WTC11 (cell line): ENCODE data around the gene ABHD17B. TPM values are rescaled to one million over a fixed set of nuclear protein-coding genes. Genes with fewer than 3 reads are reported as not detected.
A peak's percentile ranks its signal among the peaks of the same experiment; 100 is the strongest.
"Not testable (repeated sequence)": the region's sequence is repeated elsewhere in the genome, so short reads cannot be mapped to it uniquely, and the experiment has no call there.

Source experiments
- ATAC-seq: fragments of 200-7000 bp; cut with Tn5 transposase; 2 replicates; pipeline ENCODE4 v1.10.0; 2021; ENCODE audit warnings: mild to moderate bottlenecking, moderate library complexity
- CTCF ChIA-PET: fragments of 300-600 bp; sonication (Branson Sonifier 250); formaldehyde crosslinking; loops from one replicate; lab custom pipeline; 2021; ENCODE audit warnings: antibody characterized with exemption; lab: Charles Lee
- POLR2A ChIA-PET: fragments of 350-600 bp; sonication (Branson Sonifier 250); formaldehyde crosslinking; loops from one replicate; lab custom pipeline; 2021; ENCODE audit warnings: antibody characterized with exemption; lab: Charles Lee
- DNase-seq: peaks from one replicate; pipeline ENCODE4 v3.0.0; 2021; ENCODE audit warnings: low spot score
- H3K27ac Mint-ChIP-seq: 2 replicates; pipeline ENCODE4 v1.8.0; 2021; ENCODE audit warnings: mixed read lengths
- H3K27me3 Mint-ChIP-seq: 2 replicates; pipeline ENCODE4 v1.8.0; 2021; ENCODE audit warnings: low read depth, mild to moderate bottlenecking, moderate library complexity, mixed read lengths
- H3K36me3 Mint-ChIP-seq: 2 replicates; pipeline ENCODE4 v1.8.0; 2021; ENCODE audit warnings: mixed read lengths
- H3K4me1 Mint-ChIP-seq: 2 replicates; pipeline ENCODE4 v1.8.0; 2022; ENCODE audit warnings: mixed read lengths
- H3K4me3 Mint-ChIP-seq: 2 replicates; pipeline ENCODE4 v1.8.0; 2021; ENCODE audit warnings: mild to moderate bottlenecking, moderate library complexity, mixed read lengths
- H3K9me3 Mint-ChIP-seq: 2 replicates; pipeline ENCODE4 v1.8.0; 2021; ENCODE audit warnings: mixed read lengths
- CBFB ChIP-seq: sonication (generic); formaldehyde crosslinking; IDR thresholded peaks from 2 replicates; pipeline ENCODE4 v1.8.1; 2022; ENCODE audit warnings: mild to moderate bottlenecking, low read depth, missing genetic modification reagents
- CREB1 ChIP-seq: sonication (generic); formaldehyde crosslinking; IDR thresholded peaks from 2 replicates; pipeline ENCODE4 v1.8.0; 2023; ENCODE audit warnings: mild to moderate bottlenecking, missing genetic modification reagents
- ELF4 ChIP-seq: sonication (generic); formaldehyde crosslinking; IDR thresholded peaks from 2 replicates; pipeline ENCODE4 v1.8.1; 2022; ENCODE audit warnings: low read depth, mild to moderate bottlenecking, moderate library complexity, missing genetic modification reagents
- EMX1 ChIP-seq: fragments of 250-450 bp; sonication (Bioruptor Pico); IDR thresholded peaks from 2 replicates; pipeline ENCODE4 v1.8.0; 2021; ENCODE audit warnings: mild to moderate bottlenecking
- ETV6 ChIP-seq: sonication (generic); formaldehyde crosslinking; IDR thresholded peaks from 2 replicates; pipeline ENCODE4 v1.8.1; 2022; ENCODE audit warnings: mild to moderate bottlenecking, missing genetic modification reagents
- FOXK1 ChIP-seq: sonication (generic); formaldehyde crosslinking; IDR thresholded peaks from 2 replicates; pipeline ENCODE4 v1.8.0; 2022; ENCODE audit warnings: mild to moderate bottlenecking, moderate library complexity, missing genetic modification reagents
- HMGA2 ChIP-seq: fragments of 250-450 bp; sonication (Bioruptor Pico); IDR thresholded peaks from 2 replicates; pipeline ENCODE4 v1.4.0; 2021; ENCODE audit warnings: mild to moderate bottlenecking, moderate library complexity
- IRF2 ChIP-seq: sonication (generic); formaldehyde crosslinking; IDR thresholded peaks from 2 replicates; pipeline ENCODE4 v1.8.0; 2022; ENCODE audit warnings: low read depth, missing genetic modification reagents, borderline replicate concordance
- OVOL2 ChIP-seq: fragments of 250-450 bp; sonication (Bioruptor Pico); IDR thresholded peaks from 2 replicates; pipeline ENCODE4 v1.9.0; 2021; ENCODE audit warnings: mild to moderate bottlenecking, borderline replicate concordance
- RELA ChIP-seq: sonication (generic); formaldehyde crosslinking; IDR thresholded peaks from 2 replicates; pipeline ENCODE4 v1.8.1; 2022; ENCODE audit warnings: missing genetic modification reagents, mild to moderate bottlenecking, borderline replicate concordance
- SMAD3 ChIP-seq: sonication (generic); formaldehyde crosslinking; IDR thresholded peaks from 2 replicates; pipeline ENCODE4 v1.8.0; 2022; ENCODE audit warnings: missing genetic modification reagents, mild to moderate bottlenecking, borderline replicate concordance
- SP1 ChIP-seq: sonication (generic); formaldehyde crosslinking; conservative IDR thresholded peaks from 2 replicates; pipeline ENCODE4 v1.8.1; 2022; ENCODE audit warnings: missing genetic modification reagents
- ZNF138 ChIP-seq: sonication (generic); formaldehyde crosslinking; conservative IDR thresholded peaks from 2 replicates; pipeline ENCODE4 v1.8.1; 2022; ENCODE audit warnings: mild to moderate bottlenecking, moderate library complexity, missing genetic modification reagents
- ZNF263 ChIP-seq: sonication (generic); formaldehyde crosslinking; IDR thresholded peaks from 2 replicates; pipeline ENCODE4 v1.8.1; 2022; ENCODE audit warnings: low read depth, mild to moderate bottlenecking, moderate library complexity, missing genetic modification reagents
- total RNA-seq: library from RNA; stranded (reverse); gene quantifications from 3 replicates; pipeline ENCODE4 v1.2.3, GENCODE V29; 2021
- TF ChIP-seq, protein P1 (sequence below): sonication (generic); formaldehyde crosslinking; IDR thresholded peaks from 2 replicates; pipeline ENCODE4 v1.8.1; 2023; ENCODE audit warnings: mild to moderate bottlenecking, missing genetic modification reagents, moderate library complexity
- TF ChIP-seq, protein P2 (sequence below): sonication (generic); formaldehyde crosslinking; IDR thresholded peaks from 2 replicates; pipeline ENCODE4 v1.8.0; 2023; ENCODE audit warnings: mild to moderate bottlenecking, missing genetic modification reagents
- TF ChIP-seq, protein P3 (sequence below): sonication (generic); formaldehyde crosslinking; IDR thresholded peaks from 2 replicates; pipeline ENCODE4 v1.8.0; 2022; ENCODE audit warnings: mild to moderate bottlenecking, missing genetic modification reagents
- TF ChIP-seq, protein P4 (sequence below): sonication (generic); formaldehyde crosslinking; IDR thresholded peaks from 2 replicates; pipeline ENCODE4 v1.8.0; 2022; ENCODE audit warnings: mild to moderate bottlenecking, missing genetic modification reagents
- TF ChIP-seq, protein P5 (sequence below): fragments of 250-450 bp; sonication (Bioruptor Pico); IDR thresholded peaks from 2 replicates; pipeline ENCODE4 v2.1.2; 2022; ENCODE audit warnings: mild to moderate bottlenecking, moderate library complexity
- TF ChIP-seq, protein P6 (sequence below): sonication (generic); formaldehyde crosslinking; IDR thresholded peaks from 2 replicates; pipeline ENCODE4 v1.8.1; 2023; ENCODE audit warnings: mild to moderate bottlenecking, missing genetic modification reagents, moderate library complexity

The ABHD17B gene
- total RNA-seq, 1 experiment from 2014 or later: 56.6 TPM

DNA sequence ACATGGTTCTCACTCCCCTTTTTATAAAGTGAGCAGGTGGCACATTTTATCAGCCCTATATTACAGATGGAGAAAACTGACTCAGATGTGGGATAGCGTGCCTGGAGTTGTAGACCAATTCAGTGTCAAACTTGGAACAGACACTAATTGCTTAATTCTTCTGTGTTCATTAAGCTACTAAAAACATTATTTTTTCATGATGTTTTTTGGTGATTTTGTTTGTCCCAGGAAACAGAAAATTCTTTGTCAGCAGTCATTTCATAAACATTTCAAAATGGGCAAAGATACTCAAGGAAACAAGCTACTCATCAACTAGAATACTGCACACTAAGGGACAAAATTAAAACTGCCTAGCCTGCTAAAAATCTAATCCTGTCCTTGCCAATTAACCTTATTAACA, 2.2 kb downstream of the ABHD17B start:
- DNase-seq: no peak
- ChIA-PET CTCF (no interaction called here), POLR2A (no interaction called here)
- no peak for TF ChIP-seq CREB1 (CRISPR knock-in tag)
- Mint-ChIP-seq H3K27ac (no peak overlapping the region), H3K4me3 (peak overlapping the region; percentile 100), H3K27me3 (no peaks in the 10 kb centered on the region), H3K4me1 (peaks cover 65% of the 10 kb centered on the region), H3K36me3 (peaks cover 14% of the 10 kb centered on the region), H3K9me3 (no peaks in the 10 kb centered on the region)
- no peak for ATAC-seq

DNA sequence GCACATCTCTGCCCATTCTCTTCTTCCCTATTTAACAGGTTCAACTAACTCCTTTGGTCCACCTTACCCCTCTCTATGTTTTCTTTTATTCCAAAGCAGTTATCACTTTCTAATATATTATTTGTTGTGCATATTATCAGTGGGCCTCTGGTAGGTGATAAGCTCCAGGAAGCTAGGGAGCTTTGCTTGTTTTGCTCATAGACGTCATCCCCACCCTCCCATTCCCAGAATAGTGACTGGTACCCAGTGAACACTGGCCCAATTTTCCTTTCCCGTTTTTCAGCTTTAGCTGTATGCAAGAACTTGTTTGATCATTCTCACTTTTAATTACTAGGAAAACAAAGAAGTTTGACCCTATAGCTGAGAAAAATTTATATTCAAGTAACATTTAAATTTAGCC, 6.9 kb downstream of the ABHD17B start:
- H3K4me1 Mint-ChIP-seq: peaks cover 98% of the 10 kb centered on the region
- CTCF ChIA-PET: no interaction called here

DNA sequence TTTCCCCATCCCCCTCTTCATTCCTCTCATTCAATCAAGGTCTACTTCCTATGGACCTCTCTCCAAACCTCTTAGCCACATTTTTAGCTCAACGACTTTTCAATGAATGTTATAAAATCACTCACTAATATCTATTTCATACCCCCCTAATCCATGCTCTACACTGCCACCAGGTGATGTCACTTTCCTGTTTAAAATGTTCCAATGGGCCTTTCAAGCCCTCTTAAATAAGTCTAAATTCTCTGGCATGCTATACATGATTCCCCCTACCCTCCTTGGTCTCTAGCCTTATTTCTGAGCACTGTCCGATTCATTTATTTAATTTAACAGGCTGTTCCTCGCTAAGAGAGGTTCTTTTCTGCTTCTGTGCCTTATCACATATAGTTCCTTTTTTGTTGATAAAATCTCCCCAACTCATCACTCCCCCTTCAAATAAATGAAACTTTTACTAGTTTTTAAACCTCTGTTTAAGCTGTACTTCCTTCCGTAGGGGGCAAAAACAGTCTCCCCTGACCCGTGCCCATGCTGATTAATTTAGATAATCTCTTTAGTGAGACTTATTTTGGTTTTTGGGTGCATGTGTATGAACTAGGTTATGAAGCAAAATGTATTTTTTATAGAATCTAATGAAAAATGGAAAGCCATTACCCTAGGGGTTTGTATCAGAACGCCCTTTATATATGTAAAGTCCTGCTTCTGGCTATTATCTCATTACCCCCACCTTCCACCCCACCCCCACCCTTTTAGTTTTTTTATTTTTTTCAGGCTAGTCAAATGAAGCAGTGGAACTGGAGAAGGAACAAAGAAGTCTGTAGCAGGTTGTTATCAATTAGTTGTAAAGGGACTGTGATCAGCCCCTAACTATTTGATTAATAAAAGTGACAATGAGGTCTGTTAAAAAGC, 9.0 kb downstream of the ABHD17B start:
- H3K9me3 Mint-ChIP-seq: no peaks in the 10 kb centered on the region
- CTCF ChIA-PET: interaction anchor here (0.6 to 0.9 kb wide), 3 partner anchors 95 to 1725 kb away, joined by 3 to 4 read pairs (median 3); no protein-coding TSS in a partner anchor

More for the DNA sequence above, 6.9 kb downstream of the ABHD17B start:
- H3K9me3 Mint-ChIP-seq: no peaks in the 10 kb centered on the region
- H3K27ac Mint-ChIP-seq: no peak overlapping the region
- DNase-seq: no peak
- H3K4me3 Mint-ChIP-seq: 0 out of 2 replicates have a peak overlapping the region, but pooled peaks have one; percentile 4
- POLR2A ChIA-PET: no interaction called here
- TF ChIP-seq SP1 (CRISPR knock-in tag) (no peak), HMGA2 (no peak), EMX1 (no peak), RELA (CRISPR knock-in tag) (no peak), CBFB (CRISPR knock-in tag) (no peak), IRF2 (CRISPR knock-in tag) (no peak), ZNF138 (no peak), SMAD3 (CRISPR knock-in tag) (no peak)
- TF ChIP-seq, protein P1, sequence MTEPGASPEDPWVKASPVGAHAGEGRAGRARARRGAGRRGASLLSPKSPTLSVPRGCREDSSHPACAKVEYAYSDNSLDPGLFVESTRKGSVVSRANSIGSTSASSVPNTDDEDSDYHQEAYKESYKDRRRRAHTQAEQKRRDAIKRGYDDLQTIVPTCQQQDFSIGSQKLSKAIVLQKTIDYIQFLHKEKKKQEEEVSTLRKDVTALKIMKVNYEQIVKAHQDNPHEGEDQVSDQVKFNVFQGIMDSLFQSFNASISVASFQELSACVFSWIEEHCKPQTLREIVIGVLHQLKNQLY: no peak
- TF ChIP-seq, protein P2, sequence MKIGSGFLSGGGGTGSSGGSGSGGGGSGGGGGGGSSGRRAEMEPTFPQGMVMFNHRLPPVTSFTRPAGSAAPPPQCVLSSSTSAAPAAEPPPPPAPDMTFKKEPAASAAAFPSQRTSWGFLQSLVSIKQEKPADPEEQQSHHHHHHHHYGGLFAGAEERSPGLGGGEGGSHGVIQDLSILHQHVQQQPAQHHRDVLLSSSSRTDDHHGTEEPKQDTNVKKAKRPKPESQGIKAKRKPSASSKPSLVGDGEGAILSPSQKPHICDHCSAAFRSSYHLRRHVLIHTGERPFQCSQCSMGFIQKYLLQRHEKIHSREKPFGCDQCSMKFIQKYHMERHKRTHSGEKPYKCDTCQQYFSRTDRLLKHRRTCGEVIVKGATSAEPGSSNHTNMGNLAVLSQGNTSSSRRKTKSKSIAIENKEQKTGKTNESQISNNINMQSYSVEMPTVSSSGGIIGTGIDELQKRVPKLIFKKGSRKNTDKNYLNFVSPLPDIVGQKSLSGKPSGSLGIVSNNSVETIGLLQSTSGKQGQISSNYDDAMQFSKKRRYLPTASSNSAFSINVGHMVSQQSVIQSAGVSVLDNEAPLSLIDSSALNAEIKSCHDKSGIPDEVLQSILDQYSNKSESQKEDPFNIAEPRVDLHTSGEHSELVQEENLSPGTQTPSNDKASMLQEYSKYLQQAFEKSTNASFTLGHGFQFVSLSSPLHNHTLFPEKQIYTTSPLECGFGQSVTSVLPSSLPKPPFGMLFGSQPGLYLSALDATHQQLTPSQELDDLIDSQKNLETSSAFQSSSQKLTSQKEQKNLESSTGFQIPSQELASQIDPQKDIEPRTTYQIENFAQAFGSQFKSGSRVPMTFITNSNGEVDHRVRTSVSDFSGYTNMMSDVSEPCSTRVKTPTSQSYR (CRISPR knock-in tag): no peak
- no peak for ATAC-seq
- H3K36me3 Mint-ChIP-seq: peaks cover 12% of the 10 kb centered on the region
- H3K27me3 Mint-ChIP-seq: no peaks in the 10 kb centered on the region

DNA sequence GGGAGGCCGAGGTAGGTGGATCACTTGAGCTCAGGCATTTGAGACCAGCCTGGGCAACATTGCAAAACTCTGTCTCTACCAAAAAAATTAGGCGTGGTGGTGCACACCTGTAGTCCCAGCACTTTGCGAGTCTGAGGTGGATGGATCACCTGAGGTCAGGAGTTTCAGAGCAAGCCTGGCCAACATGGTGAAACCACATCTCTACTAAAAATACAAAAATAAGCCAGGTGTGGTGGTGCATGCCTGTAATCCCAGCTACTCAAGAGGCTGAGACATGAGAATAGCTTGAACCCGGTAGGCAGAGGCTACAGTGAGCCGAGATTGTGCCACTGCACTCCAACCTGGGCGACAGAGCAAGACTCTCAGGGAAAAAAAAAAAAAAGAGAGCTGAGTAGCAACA, 12.2 kb downstream of the ABHD17B start:
- H3K4me1 Mint-ChIP-seq: peaks cover 88% of the 10 kb centered on the region
- H3K9me3 Mint-ChIP-seq, H3K27me3 Mint-ChIP-seq, H3K36me3 Mint-ChIP-seq, DNase-seq, ATAC-seq, H3K4me3 Mint-ChIP-seq, CTCF ChIA-PET: not testable (repeated sequence)
- H3K27ac Mint-ChIP-seq: peak overlapping the region; percentile 93
- POLR2A ChIA-PET: interaction anchor here (0.6 to 0.7 kb wide), 2 partner anchors 13 to 466 kb away, joined by 3 read pairs; partner anchors contain the start of genes ABHD17B, C9orf85 and ZFAND5

More for the DNA sequence above, 9.0 kb downstream of the ABHD17B start:
- DNase-seq (no peak), ATAC-seq (peak; percentile 40)
- Mint-ChIP-seq H3K27ac (peak overlapping the region; percentile 93), H3K4me1 (peaks cover 97% of the 10 kb centered on the region), H3K27me3 (no peaks in the 10 kb centered on the region), H3K4me3 (peak overlapping the region; percentile 41), H3K36me3 (peaks cover 17% of the 10 kb centered on the region)
- POLR2A ChIA-PET: interaction anchor here (2.1 kb wide), 1 partner anchor 9 kb away, joined by 11 read pairs; the partner anchor contains the start of genes ABHD17B and C9orf85
- no peak for TF ChIP-seq FOXK1 (CRISPR knock-in tag)
- TF ChIP-seq, protein P3, sequence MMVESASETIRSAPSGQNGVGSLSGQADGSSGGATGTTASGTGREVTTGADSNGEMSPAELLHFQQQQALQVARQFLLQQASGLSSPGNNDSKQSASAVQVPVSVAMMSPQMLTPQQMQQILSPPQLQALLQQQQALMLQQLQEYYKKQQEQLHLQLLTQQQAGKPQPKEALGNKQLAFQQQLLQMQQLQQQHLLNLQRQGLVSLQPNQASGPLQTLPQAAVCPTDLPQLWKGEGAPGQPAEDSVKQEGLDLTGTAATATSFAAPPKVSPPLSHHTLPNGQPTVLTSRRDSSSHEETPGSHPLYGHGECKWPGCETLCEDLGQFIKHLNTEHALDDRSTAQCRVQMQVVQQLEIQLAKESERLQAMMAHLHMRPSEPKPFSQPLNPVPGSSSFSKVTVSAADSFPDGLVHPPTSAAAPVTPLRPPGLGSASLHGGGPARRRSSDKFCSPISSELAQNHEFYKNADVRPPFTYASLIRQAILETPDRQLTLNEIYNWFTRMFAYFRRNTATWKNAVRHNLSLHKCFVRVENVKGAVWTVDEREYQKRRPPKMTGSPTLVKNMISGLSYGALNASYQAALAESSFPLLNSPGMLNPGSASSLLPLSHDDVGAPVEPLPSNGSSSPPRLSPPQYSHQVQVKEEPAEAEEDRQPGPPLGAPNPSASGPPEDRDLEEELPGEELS: no peak
- TF ChIP-seq, protein P4, sequence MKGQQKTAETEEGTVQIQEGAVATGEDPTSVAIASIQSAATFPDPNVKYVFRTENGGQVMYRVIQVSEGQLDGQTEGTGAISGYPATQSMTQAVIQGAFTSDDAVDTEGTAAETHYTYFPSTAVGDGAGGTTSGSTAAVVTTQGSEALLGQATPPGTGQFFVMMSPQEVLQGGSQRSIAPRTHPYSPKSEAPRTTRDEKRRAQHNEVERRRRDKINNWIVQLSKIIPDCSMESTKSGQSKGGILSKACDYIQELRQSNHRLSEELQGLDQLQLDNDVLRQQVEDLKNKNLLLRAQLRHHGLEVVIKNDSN: no peak
- TF ChIP-seq, protein P5, sequence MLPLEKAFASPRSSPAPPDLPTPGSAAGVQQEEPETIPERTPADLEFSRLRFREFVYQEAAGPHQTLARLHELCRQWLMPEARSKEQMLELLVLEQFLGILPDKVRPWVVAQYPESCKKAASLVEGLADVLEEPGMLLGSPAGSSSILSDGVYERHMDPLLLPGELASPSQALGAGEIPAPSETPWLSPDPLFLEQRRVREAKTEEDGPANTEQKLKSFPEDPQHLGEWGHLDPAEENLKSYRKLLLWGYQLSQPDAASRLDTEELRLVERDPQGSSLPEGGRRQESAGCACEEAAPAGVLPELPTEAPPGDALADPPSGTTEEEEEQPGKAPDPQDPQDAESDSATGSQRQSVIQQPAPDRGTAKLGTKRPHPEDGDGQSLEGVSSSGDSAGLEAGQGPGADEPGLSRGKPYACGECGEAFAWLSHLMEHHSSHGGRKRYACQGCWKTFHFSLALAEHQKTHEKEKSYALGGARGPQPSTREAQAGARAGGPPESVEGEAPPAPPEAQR (CRISPR knock-in tag): no peak
- no peak for TF ChIP-seq SMAD3 (CRISPR knock-in tag)
- TF ChIP-seq ELF4: no peak
- TF ChIP-seq, protein P6, sequence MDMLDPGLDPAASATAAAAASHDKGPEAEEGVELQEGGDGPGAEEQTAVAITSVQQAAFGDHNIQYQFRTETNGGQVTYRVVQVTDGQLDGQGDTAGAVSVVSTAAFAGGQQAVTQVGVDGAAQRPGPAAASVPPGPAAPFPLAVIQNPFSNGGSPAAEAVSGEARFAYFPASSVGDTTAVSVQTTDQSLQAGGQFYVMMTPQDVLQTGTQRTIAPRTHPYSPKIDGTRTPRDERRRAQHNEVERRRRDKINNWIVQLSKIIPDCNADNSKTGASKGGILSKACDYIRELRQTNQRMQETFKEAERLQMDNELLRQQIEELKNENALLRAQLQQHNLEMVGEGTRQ: no peak
- TF ChIP-seq ETV6: no peak
- no peak for TF ChIP-seq EMX1
- no peak for TF ChIP-seq OVOL2 (CRISPR knock-in tag)
- TF ChIP-seq SP1 (CRISPR knock-in tag): no peak
- TF ChIP-seq ZNF263 (CRISPR knock-in tag): no peak
